Astrocyte (in vitro differentiated cells and primary cell): ENCODE results near the gene LZTS2. TPM values are rescaled to one million over a fixed set of nuclear protein-coding genes. Genes with fewer than 3 reads are reported as not detected.

Source experiments
- DNase-seq: peaks from one replicate; pipeline ENCODE4 v3.0.0-alpha.2; 2010; ENCODE audit warnings: low read depth
- FAIRE-seq: peaks from 2 replicates; lab custom pipeline; 2011; peaks lifted over from hg19 to GRCh38; lab: Jason Lieb, UNC
- H2AFZ ChIP-seq: 2 replicates; pipeline ENCODE4 v1.6.0; 2012; ENCODE audit warnings: low read depth, low read length, inconsistent platforms
- H3K27ac ChIP-seq: 2 replicates; pipeline ENCODE4 v1.5.1; 2011; ENCODE audit warnings: low read depth, low read length, inconsistent platforms
- H3K27me3 ChIP-seq: 2 replicates; pipeline ENCODE4 v1.6.0; 2011; ENCODE audit warnings: low read length, inconsistent platforms; ENCODE audit not compliant: insufficient read depth
- H3K36me3 ChIP-seq: 2 replicates; pipeline ENCODE4 v1.5.1; 2011; ENCODE audit warnings: low read length, inconsistent platforms; ENCODE audit not compliant: insufficient read depth
- H3K4me1 ChIP-seq: 2 replicates; pipeline ENCODE4 v1.5.1; 2011; ENCODE audit warnings: low read length, inconsistent platforms; ENCODE audit not compliant: insufficient read depth
- H3K4me2 ChIP-seq: 2 replicates; pipeline ENCODE4 v1.6.0; 2012; ENCODE audit warnings: low read length, inconsistent platforms
- H3K4me3 ChIP-seq: 2 replicates; pipeline ENCODE4 v1.5.1; 2011; ENCODE audit warnings: low read depth, mild to moderate bottlenecking, low read length, inconsistent platforms; ENCODE audit not compliant: insufficient read depth
- H3K79me2 ChIP-seq: 2 replicates; pipeline ENCODE4 v1.6.0; 2012; ENCODE audit warnings: mild to moderate bottlenecking, low read length, inconsistent platforms; ENCODE audit not compliant: insufficient read depth
- H3K9ac ChIP-seq: 2 replicates; pipeline ENCODE4 v1.6.0; 2012; ENCODE audit warnings: mild to moderate bottlenecking, low read length, inconsistent platforms
- H3K9me3 ChIP-seq: 2 replicates; pipeline ENCODE4 v1.5.1; 2012; ENCODE audit warnings: low read depth, mild to moderate bottlenecking, low read length, inconsistent platforms; ENCODE audit not compliant: insufficient read depth
- H4K20me1 ChIP-seq: 2 replicates; pipeline ENCODE4 v1.6.0; 2012; ENCODE audit warnings: low read length, inconsistent platforms; ENCODE audit not compliant: insufficient read depth
- H3K27ac Mint-ChIP-seq: one replicate; pipeline ENCODE4 v1.8.0; 2021; ENCODE audit warnings: mild to moderate bottlenecking, mixed read lengths; ENCODE audit not compliant: unreplicated experiment
- H3K27me3 Mint-ChIP-seq: one replicate; pipeline ENCODE4 v1.8.0; 2021; ENCODE audit warnings: low read depth, mixed read lengths; ENCODE audit not compliant: unreplicated experiment
- H3K36me3 Mint-ChIP-seq: one replicate; pipeline ENCODE4 v1.8.0; 2021; ENCODE audit warnings: low read depth, mixed read lengths; ENCODE audit not compliant: unreplicated experiment
- H3K4me1 Mint-ChIP-seq: one replicate; pipeline ENCODE4 v1.8.0; 2021; ENCODE audit warnings: low read depth, mixed read lengths; ENCODE audit not compliant: unreplicated experiment
- H3K4me3 Mint-ChIP-seq: one replicate; pipeline ENCODE4 v1.8.0; 2021; ENCODE audit warnings: mild to moderate bottlenecking, moderate library complexity, mixed read lengths; ENCODE audit not compliant: unreplicated experiment
- H3K9me3 Mint-ChIP-seq: one replicate; pipeline ENCODE4 v1.8.0; 2021; ENCODE audit warnings: mild to moderate bottlenecking, mixed read lengths; ENCODE audit not compliant: unreplicated experiment
- EZH2 ChIP-seq: IDR thresholded peaks from 2 replicates; pipeline ENCODE4 v1.6.1; 2012; ENCODE audit warnings: mild to moderate bottlenecking, low read length, inconsistent platforms; ENCODE audit not compliant: insufficient read depth
- total RNA-seq: library from RNA; stranded (reverse); gene quantifications from 2 replicates; pipeline ENCODE4 v1.2.1, GENCODE V29; 2021
- TF ChIP-seq, protein P1 (sequence below): IDR thresholded peaks from 2 replicates; pipeline ENCODE4 v1.5.1; 2011; ENCODE audit warnings: low read depth, mild to moderate bottlenecking, inconsistent platforms, low read length, moderate library complexity; ENCODE audit not compliant: insufficient read depth

LZTS2 gene
- total RNA-seq, 1 donor from 2014 or later = 69.9 TPM

DNA sequence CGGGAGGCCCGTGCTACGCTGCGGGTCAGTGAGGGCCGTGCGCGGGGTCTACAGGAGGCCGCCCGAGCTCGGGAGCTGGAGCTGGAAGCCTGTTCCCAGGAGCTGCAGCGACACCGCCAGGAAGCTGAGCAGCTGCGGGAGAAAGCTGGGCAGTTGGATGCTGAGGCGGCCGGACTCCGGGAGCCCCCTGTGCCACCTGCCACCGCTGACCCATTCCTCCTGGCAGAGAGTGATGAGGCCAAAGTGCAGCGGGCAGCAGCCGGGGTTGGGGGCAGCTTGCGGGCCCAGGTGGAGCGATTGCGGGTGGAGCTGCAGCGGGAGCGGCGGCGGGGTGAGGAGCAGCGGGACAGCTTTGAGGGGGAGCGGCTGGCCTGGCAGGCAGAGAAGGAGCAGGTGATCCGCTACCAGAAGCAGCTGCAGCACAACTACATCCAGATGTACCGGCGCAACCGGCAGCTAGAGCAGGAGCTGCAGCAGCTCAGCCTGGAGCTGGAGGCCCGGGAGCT, 7.0 kb downstream of the LZTS2 start:
- H3K4me1 Mint-ChIP-seq = peaks cover 6% of the 10 kb centered on the region
- H3K79me2 ChIP-seq = peaks cover 29% of the 10 kb centered on the region
- no peaks in the 10 kb centered on the region for H3K9me3 Mint-ChIP-seq
- H2AFZ ChIP-seq = no peak overlapping the region
- H3K27me3 Mint-ChIP-seq = no peaks in the 10 kb centered on the region
- H3K9ac ChIP-seq = no peak overlapping the region
- FAIRE-seq (no peak), DNase-seq (no peak)
- no peak overlapping the region for H3K4me3 ChIP-seq
- H3K9me3 ChIP-seq = no peaks in the 10 kb centered on the region
- H3K4me3 Mint-ChIP-seq = no peak overlapping the region
- TF ChIP-seq, protein P1, sequence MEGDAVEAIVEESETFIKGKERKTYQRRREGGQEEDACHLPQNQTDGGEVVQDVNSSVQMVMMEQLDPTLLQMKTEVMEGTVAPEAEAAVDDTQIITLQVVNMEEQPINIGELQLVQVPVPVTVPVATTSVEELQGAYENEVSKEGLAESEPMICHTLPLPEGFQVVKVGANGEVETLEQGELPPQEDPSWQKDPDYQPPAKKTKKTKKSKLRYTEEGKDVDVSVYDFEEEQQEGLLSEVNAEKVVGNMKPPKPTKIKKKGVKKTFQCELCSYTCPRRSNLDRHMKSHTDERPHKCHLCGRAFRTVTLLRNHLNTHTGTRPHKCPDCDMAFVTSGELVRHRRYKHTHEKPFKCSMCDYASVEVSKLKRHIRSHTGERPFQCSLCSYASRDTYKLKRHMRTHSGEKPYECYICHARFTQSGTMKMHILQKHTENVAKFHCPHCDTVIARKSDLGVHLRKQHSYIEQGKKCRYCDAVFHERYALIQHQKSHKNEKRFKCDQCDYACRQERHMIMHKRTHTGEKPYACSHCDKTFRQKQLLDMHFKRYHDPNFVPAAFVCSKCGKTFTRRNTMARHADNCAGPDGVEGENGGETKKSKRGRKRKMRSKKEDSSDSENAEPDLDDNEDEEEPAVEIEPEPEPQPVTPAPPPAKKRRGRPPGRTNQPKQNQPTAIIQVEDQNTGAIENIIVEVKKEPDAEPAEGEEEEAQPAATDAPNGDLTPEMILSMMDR = no peak
- TF ChIP-seq EZH2 = no peak
- no peak overlapping the region for H3K27ac Mint-ChIP-seq
- peaks cover 10% of the 10 kb centered on the region for H3K36me3 ChIP-seq
- H3K36me3 Mint-ChIP-seq = peaks cover 3% of the 10 kb centered on the region
- no peak overlapping the region for H3K4me2 ChIP-seq
- H3K27ac ChIP-seq = no peak overlapping the region
- peaks cover 11% of the 10 kb centered on the region for H3K4me1 ChIP-seq
- no peaks in the 10 kb centered on the region for H3K27me3 ChIP-seq
- H4K20me1 ChIP-seq = peaks cover 60% of the 10 kb centered on the region

DNA sequence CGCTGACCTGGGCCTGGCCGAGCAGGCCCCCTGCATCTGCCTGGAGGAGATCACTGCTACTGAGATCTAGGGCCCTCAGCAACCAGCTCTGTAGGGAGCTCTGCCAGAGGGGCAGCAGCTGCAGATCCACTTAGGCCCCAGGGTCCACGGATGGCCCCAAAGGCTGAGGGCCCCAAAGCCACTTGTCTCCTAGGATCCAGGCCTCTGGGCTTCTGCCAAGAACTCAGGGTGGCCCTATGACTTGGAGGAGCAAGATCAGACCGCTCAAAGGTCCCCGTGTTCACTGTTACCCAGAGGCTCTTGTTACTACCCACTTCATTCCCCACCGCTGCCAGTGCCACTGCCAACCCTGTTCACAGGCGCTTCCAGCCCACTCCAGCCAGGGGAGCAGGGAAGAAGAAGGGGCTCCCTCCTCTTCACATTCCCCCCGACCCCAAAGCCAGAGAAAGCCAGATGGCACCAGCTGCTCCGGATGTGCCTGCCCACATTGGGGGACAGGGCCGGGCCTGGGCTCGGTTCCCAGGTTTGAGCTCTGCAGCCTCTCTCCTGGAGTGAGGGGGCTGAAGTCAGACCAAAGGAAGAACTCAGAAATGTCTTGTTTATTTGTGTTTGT, 7.6 kb downstream of the LZTS2 start:
- Histone ChIP-seq H3K9me3 (no peaks in the 10 kb centered on the region), H3K4me2 (no peak overlapping the region), H3K79me2 (peaks cover 24% of the 10 kb centered on the region), H3K27me3 (no peaks in the 10 kb centered on the region), H3K4me1 (peaks cover 11% of the 10 kb centered on the region), H4K20me1 (peaks cover 54% of the 10 kb centered on the region), H2AFZ (no peak overlapping the region), H3K4me3 (no peak overlapping the region), H3K36me3 (peaks cover 10% of the 10 kb centered on the region), H3K27ac (no peak overlapping the region), H3K9ac (no peak overlapping the region)
- Mint-ChIP-seq H3K36me3 (peaks cover 3% of the 10 kb centered on the region), H3K27ac (no peak overlapping the region), H3K4me1 (peaks cover 6% of the 10 kb centered on the region), H3K9me3 (no peaks in the 10 kb centered on the region), H3K4me3 (no peak overlapping the region), H3K27me3 (no peaks in the 10 kb centered on the region)
- DNase-seq = no peak
- no peak for TF ChIP-seq EZH2
- TF ChIP-seq, protein P1 = no peak
- no peak for FAIRE-seq
